Upper lobe of left lung (tissue), 6 donors: ENCODE measurements around the gene EXOSC1. TPM values are rescaled to one million over a fixed set of nuclear protein-coding genes. Genes with fewer than 3 reads are reported as not detected.

ENCODE experiments used
- ATAC-seq, 2 donors: fragments of 200-7000 bp; cut with Tn5 transposase; one replicate each; pipeline ENCODE4 v1.9.1; 2022; ENCODE audit warnings: mild to moderate bottlenecking in 2 of 2, moderate library complexity in 2 of 2; ENCODE audit not compliant: low FRiP score in 2 of 2
- DNase-seq, 2 donors: peaks; one replicate each; pipeline ENCODE4 v3.0.0-alpha.2; 2019 to 2020
- H3K27ac ChIP-seq, 4 donors: fragments of 200-600 bp; sonication (generic); one replicate each; pipeline ENCODE4 v1.5.1; 2016 to 2019
- H3K27me3 ChIP-seq, 4 donors: fragments of 200-600 bp; sonication (generic); one replicate each; pipeline ENCODE4 v1.5.1; 2017 to 2019
- H3K36me3 ChIP-seq, 4 donors: fragments of 200-600 bp; sonication (generic); one replicate each; pipeline ENCODE4 v1.5.1; 2016 to 2019
- H3K4me1 ChIP-seq, 4 donors: fragments of 200-600 bp; sonication (generic); one replicate each; pipeline ENCODE4 v1.5.1; 2018 to 2019
- H3K4me3 ChIP-seq, 4 donors: fragments of 200-600 bp; sonication (generic); one replicate each; pipeline ENCODE4 v1.5.1; 2017 to 2019; ENCODE audit warnings: mild to moderate bottlenecking in 2 of 4, moderate library complexity in 1 of 4
- H3K9me3 ChIP-seq, 4 donors: fragments of 200-600 bp; sonication (generic); one replicate each; pipeline ENCODE4 v1.5.1; 2018 to 2019
- CTCF ChIP-seq, 6 experiments: fragments of 450-650 bp in 4 of 6; fragments of 200-600 bp in 2 of 6; sonication (generic) in 2 of 6; IDR thresholded peaks; one replicate each; pipeline ENCODE4 v1.5.1; 2016 to 2019; ENCODE audit warnings: antibody characterized with exemption in 6 of 6
- EP300 ChIP-seq, 4 donors: sonication (generic); formaldehyde crosslinking; IDR thresholded peaks; one replicate each; pipeline ENCODE4 v1.5.1; 2017; ENCODE audit warnings: antibody characterized with exemption in 4 of 4, control low read depth in 2 of 4
- POLR2A ChIP-seq, 4 donors: fragments of 450-650 bp; IDR thresholded peaks; one replicate each; pipeline ENCODE4 v1.5.1; 2016 to 2017; ENCODE audit warnings: antibody characterized with exemption in 4 of 4, mild to moderate bottlenecking in 2 of 4
- POLR2AphosphoS5 ChIP-seq, 2 donors: sonication (generic); formaldehyde crosslinking; IDR thresholded peaks; one replicate each; pipeline ENCODE4 v1.5.1; 2017; ENCODE audit warnings: antibody characterized with exemption in 2 of 2
- WGBS, 2 donors: methylation state at CpG; one replicate each; pipeline ENCODE4 v1.1.5; 2017 to 2018; 5-methylcytosine and 5-hydroxymethylcytosine counted together
- total RNA-seq, 6 donors: library from RNA; depleted of rRNA in 4 of 6; stranded (reverse); fragments of >200 nt in 4 of 6; gene quantifications; one replicate each; pipeline versions ENCODE4 v1.1.0 to v1.2.1, GENCODE V29; 2016 to 2021
- donor health status: DM: no; HTN: no; CAD: no; lungs with moderate emphysema.
- donor health status: DM: no; HTN: yes; CAD: no; lungs with severe emphysema.

EXOSC1 gene
- total RNA-seq, 6 donors from 2014 or later = 19.5 to 30.4 (median 28.1) TPM

- H3K4me3 ChIP-seq = no peak overlapping the region
- WGBS, 2 donors = 90 to 97% methylated on average over 4 of the region's 4 CpGs
- no peak for DNase-seq
- H3K9me3 ChIP-seq = no peaks in the 10 kb centered on the region
- peaks cover 6 to 29% (median 16%) of the 10 kb centered on the region in 4 donors for H3K4me1 ChIP-seq
- TF ChIP-seq POLR2A (IDR thresholded peaks at IDR 0.05) = no peak
- no peak for TF ChIP-seq POLR2AphosphoS5 (IDR thresholded peaks at IDR 0.05)
- TF ChIP-seq CTCF (IDR thresholded peaks at IDR 0.05) = no peak
- TF ChIP-seq EP300 (IDR thresholded peaks at IDR 0.05) = no peak
- ATAC-seq = no peak
- no peaks in the 10 kb centered on the region for H3K27me3 ChIP-seq
- H3K27ac ChIP-seq = no peak overlapping the region
- peaks cover 0 to 30% (median 5%) of the 10 kb centered on the region in 4 donors for H3K36me3 ChIP-seq
These were observed 40.0 kb upstream of the EXOSC1 start for GRCh38 chr10:97485647-97486281.

- H3K4me3 ChIP-seq = no peak overlapping the region
- H3K27ac ChIP-seq = no peak overlapping the region
- ATAC-seq = no peak
- DNase-seq = no peak
- TF ChIP-seq EP300 (IDR thresholded peaks at IDR 0.05) (no peak), POLR2A (IDR thresholded peaks at IDR 0.05) (no peak), POLR2AphosphoS5 (IDR thresholded peaks at IDR 0.05) (no peak), CTCF (IDR thresholded peaks at IDR 0.05) (no peak)
- 96 to 100% methylated on average over 1 of the region's 1 CpG for WGBS, 2 donors
- H3K27me3 ChIP-seq = no peaks in the 10 kb centered on the region
- H3K9me3 ChIP-seq = no peaks in the 10 kb centered on the region
- H3K36me3 ChIP-seq = peaks cover 0 to 47% (median 20%) of the 10 kb centered on the region in 4 donors
- peaks cover 0 to 16% (median 9%) of the 10 kb centered on the region in 4 donors for H3K4me1 ChIP-seq
These were observed 38.1 kb upstream of the EXOSC1 start for GRCh38 chr10:97483921-97484320.

GRCh38 chr10:97483506-97483905, 37.7 kb upstream of the EXOSC1 start:
- no peak overlapping the region for H3K27ac ChIP-seq

GRCh38 chr10:97482381-97482780, 36.6 kb upstream of the EXOSC1 start:
- TF ChIP-seq CTCF (IDR thresholded peaks at IDR 0.05) (no peak), POLR2A (IDR thresholded peaks at IDR 0.05) (no peak), POLR2AphosphoS5 (IDR thresholded peaks at IDR 0.05) (no peak), EP300 (IDR thresholded peaks at IDR 0.05) (no peak)
- Histone ChIP-seq H3K4me1 (peaks cover 0 to 27% (median 8%) of the 10 kb centered on the region in 4 donors), H3K9me3 (no peaks in the 10 kb centered on the region), H3K27me3 (no peaks in the 10 kb centered on the region), H3K4me3 (no peak overlapping the region), H3K36me3 (peaks cover 11 to 62% (median 27%) of the 10 kb centered on the region in 4 donors), H3K27ac (peak overlapping the region in 1 of 4 donors; percentile 59)
- ATAC-seq (no peak), DNase-seq (no peak)
- WGBS, 2 donors = 86 to 91% methylated on average over 1 of the region's 1 CpG

More at GRCh38 chr10:97483506-97483905, 37.7 kb upstream of the EXOSC1 start:
- 54 to 82% methylated on average over 3 of the region's 3 CpGs for WGBS, 2 donors
- H3K4me1 ChIP-seq = peaks cover 0 to 18% (median 8%) of the 10 kb centered on the region in 4 donors
- no peak overlapping the region for H3K4me3 ChIP-seq
- TF ChIP-seq POLR2A (IDR thresholded peaks at IDR 0.05) = no peak
- TF ChIP-seq EP300 (IDR thresholded peaks at IDR 0.05) = no peak
- no peak for TF ChIP-seq CTCF (IDR thresholded peaks at IDR 0.05)
- TF ChIP-seq POLR2AphosphoS5 (IDR thresholded peaks at IDR 0.05) = no peak
- ATAC-seq (no peak), DNase-seq (no peak)
- H3K27me3 ChIP-seq = no peaks in the 10 kb centered on the region
- no peaks in the 10 kb centered on the region for H3K9me3 ChIP-seq
- peaks cover 0 to 51% (median 22%) of the 10 kb centered on the region in 4 donors for H3K36me3 ChIP-seq

GRCh38 chr10:97481071-97481470, 35.3 kb upstream of the EXOSC1 start:
- Histone ChIP-seq H3K9me3 (no peaks in the 10 kb centered on the region), H3K27me3 (no peaks in the 10 kb centered on the region), H3K36me3 (peaks cover 18 to 73% (median 39%) of the 10 kb centered on the region in 4 donors), H3K4me1 (peaks cover 0 to 35% (median 10%) of the 10 kb centered on the region in 4 donors), H3K4me3 (no peak overlapping the region), H3K27ac (peak overlapping the region in 3 of 4 donors; percentile 1 to 69 (median 59))
- WGBS, 2 donors = 68 to 89% methylated on average over 4 of the region's 4 CpGs
- peak in 1 of 4 donors; percentile 39 for TF ChIP-seq EP300 (IDR thresholded peaks at IDR 0.05)
- TF ChIP-seq POLR2A (IDR thresholded peaks at IDR 0.05) = no peak
- no peak for TF ChIP-seq POLR2AphosphoS5 (IDR thresholded peaks at IDR 0.05)
- TF ChIP-seq CTCF (IDR thresholded peaks at IDR 0.05) = no peak
- peak; percentile 28 to 80 for ATAC-seq
- DNase-seq = peak in 1 of 2 donors; percentile 73
